AG04450 (cell line): Measurements from ENCODE around the gene ADAM11. TPM values are rescaled to one million over a fixed set of nuclear protein-coding genes. Genes with fewer than 3 reads are reported as not detected.

Experiments used
- CTCF ChIA-PET: fragments of 300-600, 350-600 bp; formaldehyde crosslinking; extraction: SDS; loops from one replicate; lab custom pipeline; 2022; ENCODE audit warnings: antibody characterized with exemption, inconsistent platforms; lab: Charles Lee
- POLR2A ChIA-PET: fragments of 350-600 bp; formaldehyde crosslinking; extraction: SDS; loops from one replicate; lab custom pipeline; 2021; ENCODE audit warnings: antibody characterized with exemption, inconsistent platforms; lab: Yijun Ruan, JAX
- DNase-seq: peaks from one replicate; pipeline ENCODE4 v3.0.0-alpha.2; 2011; ENCODE audit warnings: low read depth, low spot score
- H3K27ac ChIP-seq: one replicate; pipeline ENCODE4 v1.5.1; 2012; ENCODE audit warnings: low read depth, low read length, control low read depth
- H3K27me3 ChIP-seq: one replicate; pipeline ENCODE4 v1.6.0; 2012; ENCODE audit warnings: low read length; ENCODE audit not compliant: control insufficient read depth, insufficient read depth
- H3K4me3 ChIP-seq: 2 replicates; pipeline ENCODE4 v1.5.1; 2011; ENCODE audit warnings: mild to moderate bottlenecking, low read depth, low read length, control low read depth
- H3K9me3 ChIP-seq: 2 replicates; pipeline ENCODE4 v1.5.1; 2012; ENCODE audit warnings: low read length; ENCODE audit not compliant: control insufficient read depth, insufficient read depth
- polyA plus RNA-seq: library from polyadenylated mRNA; depleted of rRNA; stranded (reverse); fragments of >200 nt; gene quantifications from 2 replicates; pipeline ENCODE4 v1.2.3, GENCODE V29; 2011
- TF ChIP-seq, protein P1 (sequence below): IDR thresholded peaks from 2 replicates; pipeline ENCODE4 v1.5.1; 2011; ENCODE audit warnings: low read depth, low read length, control low read depth, inconsistent platforms

The ADAM11 gene
- polyA plus RNA-seq, 1 experiment, result 0.37 TPM

DNA sequence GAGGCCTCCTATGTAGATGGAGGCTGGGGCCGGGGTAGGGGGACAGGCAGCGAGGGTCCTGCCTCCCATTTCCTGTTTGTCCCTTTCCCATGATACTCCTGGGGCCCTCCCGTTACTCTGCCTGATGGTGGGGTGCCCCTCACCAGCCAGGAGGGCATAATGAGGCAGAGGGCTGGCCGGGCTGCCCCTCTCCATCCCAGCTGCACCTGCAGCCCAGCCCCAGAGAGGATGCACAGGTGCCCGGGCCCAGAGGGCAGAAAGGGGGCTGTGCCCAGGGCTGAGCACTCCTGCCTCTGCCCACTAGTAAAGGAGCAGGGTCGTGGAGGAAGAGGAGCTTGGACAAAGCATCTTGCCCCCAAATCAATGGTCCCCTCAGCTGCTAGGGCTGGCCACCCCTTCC, 10.4 kb downstream of the ADAM11 start:
- H3K4me3 ChIP-seq, result no peak overlapping the region
- no peak for DNase-seq
- no peak overlapping the region for H3K27ac ChIP-seq
- TF ChIP-seq, protein P1, sequence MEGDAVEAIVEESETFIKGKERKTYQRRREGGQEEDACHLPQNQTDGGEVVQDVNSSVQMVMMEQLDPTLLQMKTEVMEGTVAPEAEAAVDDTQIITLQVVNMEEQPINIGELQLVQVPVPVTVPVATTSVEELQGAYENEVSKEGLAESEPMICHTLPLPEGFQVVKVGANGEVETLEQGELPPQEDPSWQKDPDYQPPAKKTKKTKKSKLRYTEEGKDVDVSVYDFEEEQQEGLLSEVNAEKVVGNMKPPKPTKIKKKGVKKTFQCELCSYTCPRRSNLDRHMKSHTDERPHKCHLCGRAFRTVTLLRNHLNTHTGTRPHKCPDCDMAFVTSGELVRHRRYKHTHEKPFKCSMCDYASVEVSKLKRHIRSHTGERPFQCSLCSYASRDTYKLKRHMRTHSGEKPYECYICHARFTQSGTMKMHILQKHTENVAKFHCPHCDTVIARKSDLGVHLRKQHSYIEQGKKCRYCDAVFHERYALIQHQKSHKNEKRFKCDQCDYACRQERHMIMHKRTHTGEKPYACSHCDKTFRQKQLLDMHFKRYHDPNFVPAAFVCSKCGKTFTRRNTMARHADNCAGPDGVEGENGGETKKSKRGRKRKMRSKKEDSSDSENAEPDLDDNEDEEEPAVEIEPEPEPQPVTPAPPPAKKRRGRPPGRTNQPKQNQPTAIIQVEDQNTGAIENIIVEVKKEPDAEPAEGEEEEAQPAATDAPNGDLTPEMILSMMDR, result no peak
- peaks cover 25% of the 10 kb centered on the region for H3K27me3 ChIP-seq
- ChIA-PET POLR2A (no interaction called here), CTCF (no interaction called here)
- no peaks in the 10 kb centered on the region for H3K9me3 ChIP-seq

DNA sequence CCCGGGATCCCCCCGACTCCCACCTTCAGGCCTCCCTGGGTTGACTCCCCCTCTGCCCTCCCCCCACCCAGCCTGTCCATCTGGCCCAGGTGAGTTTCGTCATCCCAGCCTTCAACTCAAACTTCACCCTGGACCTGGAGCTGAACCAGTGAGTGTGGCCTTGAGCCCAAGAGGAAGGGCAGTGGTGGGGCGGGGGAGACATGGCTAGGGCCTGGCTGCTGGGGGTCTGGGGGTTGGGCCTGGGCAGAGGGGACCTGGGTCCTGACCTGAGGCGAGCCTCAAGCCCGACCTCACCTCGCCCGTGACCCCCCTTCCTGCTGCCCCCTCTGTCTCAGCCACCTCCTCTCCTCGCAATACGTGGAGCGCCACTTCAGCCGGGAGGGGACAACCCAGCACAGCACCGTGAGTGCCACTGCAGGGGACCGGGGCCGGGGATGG, 10.9 kb downstream of the ADAM11 start:
- POLR2A ChIA-PET, result no interaction called here
- Histone ChIP-seq H3K4me3 (no peak overlapping the region), H3K9me3 (no peaks in the 10 kb centered on the region), H3K27ac (no peak overlapping the region), H3K27me3 (peaks cover 25% of the 10 kb centered on the region)
- DNase-seq, result no peak
- TF ChIP-seq, protein P1, result no peak
- CTCF ChIA-PET, result no interaction called here

DNA sequence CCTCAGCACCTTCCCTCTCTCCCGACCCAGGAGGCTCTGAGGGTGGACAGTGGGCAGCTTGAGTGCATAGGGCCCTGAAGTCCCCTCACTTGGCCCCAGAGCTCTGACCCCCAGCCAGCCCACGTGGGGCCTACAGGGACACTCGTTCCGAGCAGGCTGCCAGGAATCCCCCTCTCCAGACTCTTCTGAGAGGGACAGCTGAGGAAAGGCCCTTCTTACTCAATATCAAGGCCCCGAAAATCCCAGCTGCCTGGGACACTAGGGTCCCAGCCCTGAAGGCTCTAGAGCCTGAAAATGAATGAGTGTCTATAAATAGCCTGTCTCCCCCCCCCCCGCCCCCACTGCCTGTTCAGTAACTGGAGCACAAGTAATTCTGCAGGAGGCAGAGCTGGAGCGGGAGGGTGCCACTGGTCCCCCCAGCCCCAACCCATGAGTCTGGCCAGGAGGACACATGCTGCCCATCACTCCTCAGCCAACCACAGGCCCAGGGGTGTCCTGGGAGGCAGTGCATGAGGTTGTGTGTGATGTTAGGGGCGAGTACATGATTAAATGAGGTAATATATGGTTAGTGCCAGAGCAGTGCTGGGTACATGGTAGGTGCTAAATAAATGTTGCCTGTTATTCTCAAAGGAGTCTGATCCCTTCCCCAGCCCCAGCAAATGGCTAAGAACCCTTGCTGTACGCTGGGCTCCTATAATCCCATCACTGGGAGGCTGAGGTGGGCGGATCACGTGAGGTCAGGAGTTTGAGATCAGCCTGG, 11.6 kb downstream of the ADAM11 start:
- peaks cover 25% of the 10 kb centered on the region for H3K27me3 ChIP-seq
- POLR2A ChIA-PET, result interaction anchor here (0.6 kb wide), 1 partner anchor 129 kb away, joined by 5 read pairs; the partner anchor contains the start of gene EFTUD2
- no peak for DNase-seq

DNA sequence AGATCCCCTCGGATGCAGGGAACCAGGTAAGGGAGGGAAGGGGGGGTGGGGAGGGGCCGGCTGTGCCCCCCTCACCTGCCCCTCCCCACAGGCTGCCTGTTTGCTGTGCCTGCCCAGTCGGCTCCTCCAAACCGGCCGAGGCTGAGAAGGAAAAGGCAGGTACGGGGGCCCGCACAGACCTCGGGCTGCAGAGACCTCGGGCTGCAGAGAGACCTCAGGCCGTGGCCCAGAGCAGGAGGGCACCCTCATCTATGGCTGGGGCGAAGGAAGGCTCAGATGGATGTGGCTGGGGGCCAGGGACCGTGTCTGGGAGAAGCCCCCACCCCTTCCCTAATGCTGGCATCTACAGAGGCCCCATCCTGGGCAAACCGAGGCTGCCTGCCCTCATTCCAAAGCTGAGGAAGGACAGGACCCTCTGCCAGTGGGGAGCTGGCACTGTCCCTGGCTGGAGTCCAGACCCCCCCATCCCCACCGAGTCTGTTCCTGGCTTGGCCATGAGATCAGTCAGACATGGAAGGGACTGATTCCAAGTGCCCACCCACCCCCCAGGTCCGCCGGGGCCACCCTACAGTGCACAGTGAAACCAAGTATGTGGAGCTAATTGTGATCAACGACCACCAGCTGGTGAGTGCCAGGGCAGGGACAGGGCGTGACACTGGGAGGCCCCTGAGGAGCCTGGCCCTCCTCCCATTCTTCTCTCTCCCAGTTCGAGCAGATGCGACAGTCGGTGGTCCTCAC, 13.7 kb downstream of the ADAM11 start:
- POLR2A ChIA-PET, result no interaction called here
- no peak overlapping the region for H3K4me3 ChIP-seq
- TF ChIP-seq, protein P1, result no peak
- H3K27ac ChIP-seq, result no peak overlapping the region
- CTCF ChIA-PET, result interaction anchor here (0.8 to 4.1 kb wide), 6 partner anchors 92 to 363 kb away, joined by 3 to 53 read pairs (median 8); partner anchors contain the start of gene ACBD4
- H3K27me3 ChIP-seq, result peaks cover 18% of the 10 kb centered on the region
- DNase-seq, result no peak
- H3K9me3 ChIP-seq, result no peaks in the 10 kb centered on the region

More for the DNA sequence above, 11.6 kb downstream of the ADAM11 start:
- no peak overlapping the region for H3K27ac ChIP-seq
- TF ChIP-seq, protein P1, result no peak
- H3K4me3 ChIP-seq, result no peak overlapping the region
- no peaks in the 10 kb centered on the region for H3K9me3 ChIP-seq
- CTCF ChIA-PET, result interaction anchor here (0.6 to 2.8 kb wide), 3 partner anchors 94 to 143 kb away, joined by 3 to 24 read pairs (median 5); no protein-coding TSS in a partner anchor
